NAMALWA (cell line): Measurements from ENCODE around the gene CSRNP3.

Source experiments
- DNase-seq: peaks from one replicate; pipeline ENCODE4 v3.0.0-alpha.2; 2015; ENCODE audit warnings: low spot score

CSRNP3 gene

DNA sequence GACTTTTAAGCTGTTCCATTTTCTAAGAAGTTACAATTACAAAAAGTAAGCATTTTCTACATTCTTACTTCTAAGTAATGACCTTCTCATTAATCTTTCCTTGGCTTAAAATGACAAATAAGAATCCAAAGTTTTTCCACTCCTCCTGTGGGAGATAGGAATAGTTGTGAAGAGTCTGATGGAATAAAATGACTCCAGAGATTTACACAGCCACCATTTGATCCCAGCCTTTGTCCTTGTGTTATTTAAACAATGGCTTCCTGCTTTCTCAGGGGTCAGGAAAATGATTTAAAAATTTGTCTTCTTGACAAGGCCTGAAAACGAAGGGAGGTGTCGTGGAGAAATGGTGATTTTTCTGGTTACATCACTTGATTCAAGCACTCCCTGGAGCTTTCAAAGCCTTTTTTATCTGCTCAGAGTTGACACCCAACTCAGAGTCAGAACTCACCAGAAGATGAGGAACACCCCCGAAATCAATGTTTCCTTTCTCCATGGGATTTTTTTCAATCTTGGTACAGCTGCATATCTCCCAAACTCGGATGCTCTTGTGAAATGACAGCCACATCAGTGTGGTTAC lies 218.0 kb downstream of the CSRNP3 start:
- no peak for DNase-seq

DNA sequence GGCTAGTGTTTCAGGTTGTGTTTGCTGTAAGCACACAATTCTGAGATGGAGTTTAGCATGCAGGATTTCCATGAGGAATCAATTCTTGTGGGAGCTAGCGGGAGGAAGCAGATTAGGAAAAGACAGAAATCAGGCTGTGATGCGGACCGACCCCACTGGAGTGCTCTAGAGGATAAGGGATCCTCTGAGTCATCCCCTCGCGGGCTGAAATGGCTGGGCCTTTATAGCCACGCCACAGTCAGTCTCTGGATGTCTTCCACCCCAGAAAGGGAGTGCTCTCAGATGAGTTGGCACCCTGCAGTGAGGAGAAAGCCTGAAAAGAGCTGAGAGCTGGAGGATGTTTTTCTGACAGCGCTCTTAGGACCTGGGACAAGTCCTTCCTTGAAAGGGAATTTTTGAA lies 222.1 kb downstream of the CSRNP3 start:
- no peak for DNase-seq

DNA sequence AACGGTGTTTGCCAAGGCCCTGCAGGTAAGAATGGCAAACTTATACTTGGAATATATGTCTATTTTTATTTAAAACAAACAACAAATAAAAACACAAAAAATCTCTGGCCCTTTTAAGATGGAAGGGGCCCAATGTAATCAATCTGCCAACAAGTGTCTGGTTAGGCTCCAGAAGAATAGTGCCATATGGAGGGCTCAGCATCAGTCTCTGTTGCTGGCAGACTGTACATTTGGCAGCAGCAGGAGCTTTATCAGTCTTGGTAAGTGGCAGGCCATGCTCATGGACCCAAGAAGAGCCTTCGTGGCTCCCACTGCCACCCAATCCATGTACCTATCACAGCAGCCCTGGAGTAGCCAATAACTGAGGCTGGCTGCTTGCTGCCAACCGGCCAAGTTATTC lies 223.4 kb downstream of the CSRNP3 start:
- no peak for DNase-seq

DNA sequence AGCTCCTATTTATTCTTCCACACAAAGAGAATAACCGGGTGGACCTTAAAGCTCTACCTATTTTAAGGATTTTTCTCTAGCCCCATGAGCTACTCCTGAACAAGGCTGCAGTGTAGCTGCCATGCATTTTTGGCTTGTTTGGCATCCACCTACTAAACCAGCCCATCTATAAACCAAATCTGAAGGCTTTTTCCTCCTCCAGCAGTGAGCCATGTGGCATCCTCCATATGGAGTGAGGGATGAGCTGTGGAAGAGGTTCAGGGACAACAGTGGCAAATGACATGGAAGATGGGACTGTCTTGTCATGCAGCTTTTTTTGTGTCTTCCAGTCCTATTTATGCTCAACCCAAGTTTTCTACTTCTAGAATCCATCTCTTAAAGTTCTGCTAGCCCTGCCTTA lies 224.3 kb downstream of the CSRNP3 start:
- DNase-seq, result no peak

DNA sequence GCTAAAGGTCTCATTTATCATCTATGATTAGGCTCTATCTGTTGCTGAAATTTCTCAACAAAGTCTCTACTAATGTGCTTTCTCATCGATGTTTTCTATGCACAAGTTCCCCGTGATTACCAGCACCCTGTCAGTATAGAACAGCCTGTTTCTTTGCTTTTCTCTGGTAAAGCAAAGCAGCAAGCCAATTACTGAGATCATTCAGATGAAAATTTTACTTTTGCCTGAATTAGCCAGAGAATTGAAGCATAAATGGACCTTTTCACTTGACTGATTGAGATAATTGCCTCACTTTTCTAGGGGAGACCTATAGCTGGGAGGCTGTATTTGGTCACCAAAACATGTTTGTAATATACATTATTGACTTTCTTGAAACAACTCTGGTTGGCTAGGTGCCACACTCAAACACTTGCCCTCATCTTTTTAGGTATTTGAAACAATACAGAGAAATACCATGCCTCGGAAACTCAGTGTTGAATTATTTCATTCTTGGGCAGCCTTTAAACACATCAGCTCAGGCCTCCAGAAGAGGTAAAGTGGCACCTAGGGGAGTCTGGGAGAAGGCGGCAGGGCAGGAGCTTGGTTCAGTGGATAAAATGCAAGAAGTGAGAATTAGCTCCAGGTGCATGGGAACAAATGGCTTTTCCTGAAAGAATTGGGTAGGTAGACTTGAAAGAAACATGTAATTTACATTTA lies 228.4 kb downstream of the CSRNP3 start:
- no peak for DNase-seq

DNA sequence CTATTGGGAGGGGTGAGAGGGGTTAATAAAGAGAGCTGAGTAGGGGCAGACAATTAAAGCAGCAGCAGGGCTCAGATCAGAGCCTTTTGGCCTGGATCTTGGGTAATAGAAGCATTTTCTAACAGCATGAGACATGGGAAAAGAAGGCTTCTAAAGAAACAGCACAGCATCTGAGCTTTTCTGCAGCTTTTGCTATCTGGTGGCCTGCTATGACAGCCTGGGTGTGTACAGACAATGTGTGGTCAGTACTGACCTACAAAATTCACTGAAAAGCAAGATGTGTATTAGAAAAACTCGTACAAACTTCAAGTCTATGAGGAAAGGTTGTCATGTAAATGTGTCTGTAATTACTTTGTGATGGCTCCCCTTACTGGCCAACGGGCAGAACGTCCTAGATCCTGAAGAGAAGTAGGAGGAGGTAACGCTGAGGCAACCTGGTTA lies 229.0 kb downstream of the CSRNP3 start:
- DNase-seq, result peak; percentile 73

DNA sequence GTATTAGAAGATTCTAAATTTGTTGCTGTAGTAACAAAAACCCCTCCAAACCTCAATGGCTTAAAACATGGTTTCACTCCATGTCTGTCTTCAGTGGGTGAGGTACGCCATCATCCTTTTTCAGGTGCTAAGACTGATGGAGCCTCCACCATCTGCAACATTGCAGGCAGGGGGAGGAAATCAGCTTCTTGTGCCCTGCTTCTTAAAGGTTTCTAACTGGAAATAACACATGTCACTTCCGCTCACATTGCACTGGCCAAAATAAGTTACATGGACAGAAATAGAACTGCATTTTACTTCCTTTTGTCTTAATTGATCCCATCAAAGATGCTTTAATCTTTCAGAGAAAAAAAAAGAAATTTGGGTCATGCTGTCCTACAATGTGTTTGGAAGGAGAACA lies 230.4 kb downstream of the CSRNP3 start:
- DNase-seq, result peak; percentile 4

DNA sequence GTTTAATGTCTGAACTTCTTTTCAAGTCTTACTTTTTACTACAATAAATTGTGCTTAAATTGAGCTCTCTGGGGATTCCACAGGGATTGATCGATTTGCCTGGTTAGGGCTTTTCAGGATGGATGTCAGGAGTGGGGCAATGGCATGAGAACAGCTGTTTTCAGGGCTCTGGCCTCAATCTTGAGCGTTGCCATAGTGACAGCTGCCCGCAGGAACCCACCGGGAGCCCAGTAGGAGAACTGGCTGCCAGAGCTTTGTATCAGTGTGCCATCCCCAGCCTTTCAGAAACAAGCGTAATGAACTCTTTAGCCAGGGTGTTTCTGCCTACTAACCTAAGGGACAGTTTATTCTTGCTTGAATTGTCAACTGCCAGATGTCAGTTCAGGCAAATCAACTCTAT lies 231.0 kb downstream of the CSRNP3 start:
- no peak for DNase-seq

DNA sequence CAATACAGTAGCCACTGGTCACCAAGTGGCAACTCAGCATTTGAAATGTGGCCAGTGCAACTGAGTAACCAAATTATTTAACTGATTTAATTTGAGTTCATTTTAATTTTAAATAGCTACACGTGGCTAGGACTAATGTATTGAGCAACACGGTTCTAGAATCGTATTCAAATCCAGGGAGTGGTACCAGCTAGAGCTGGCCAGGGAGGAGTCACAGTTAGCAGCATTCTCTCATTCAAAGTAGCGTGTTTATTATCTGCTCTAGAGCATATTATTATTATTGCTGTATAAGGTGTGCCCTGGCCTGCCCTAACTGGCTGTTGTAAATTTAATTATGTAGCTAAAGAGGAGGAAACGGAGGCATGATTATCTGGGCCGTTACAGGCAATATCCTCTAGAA lies 231.6 kb downstream of the CSRNP3 start:
- DNase-seq, result no peak

DNA sequence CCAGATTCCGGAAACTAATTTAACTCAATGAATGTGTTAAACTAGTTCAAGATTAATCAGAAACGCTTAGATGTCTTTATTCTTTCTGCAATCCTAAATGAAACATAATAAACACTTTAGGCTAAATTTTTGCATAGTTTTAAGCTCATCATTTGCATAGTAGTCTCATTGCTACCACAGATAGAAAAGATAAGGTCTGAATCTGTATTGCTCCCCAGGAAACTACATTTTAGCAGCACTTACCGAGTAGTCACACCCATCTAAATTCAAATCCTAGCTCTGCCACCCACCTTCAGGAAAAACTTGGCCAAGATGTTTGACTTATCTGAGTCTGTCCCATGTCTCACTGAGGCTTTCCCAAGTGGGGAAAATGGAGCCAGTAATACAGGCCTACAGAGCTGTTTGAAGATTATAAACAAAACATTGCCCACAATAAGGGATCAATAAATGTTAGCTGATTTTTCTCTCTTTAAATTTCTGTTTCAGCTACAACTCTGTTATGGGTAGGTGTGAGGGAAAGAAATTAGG lies 237.5 kb downstream of the CSRNP3 start:
- DNase-seq, result no peak

DNA sequence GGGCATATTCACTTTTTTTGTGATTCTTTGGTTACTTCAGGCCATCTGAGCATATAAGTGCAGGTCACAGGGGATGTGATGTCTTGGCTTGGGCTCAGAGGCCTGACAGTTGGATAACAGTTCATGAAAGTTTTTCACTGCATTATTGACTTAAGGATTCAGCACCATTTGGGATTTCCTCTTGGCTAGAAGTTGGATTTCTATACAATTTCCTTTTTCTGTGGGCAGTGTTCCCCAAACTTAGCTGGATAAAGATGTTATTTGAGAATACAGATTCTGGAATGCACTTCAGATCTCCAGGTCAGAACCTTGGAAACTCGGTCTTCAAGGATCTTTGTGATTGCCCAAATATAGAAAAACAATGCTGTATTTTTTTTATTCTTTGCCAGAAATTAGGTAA lies 246.6 kb downstream of the CSRNP3 start:
- no peak for DNase-seq

DNA sequence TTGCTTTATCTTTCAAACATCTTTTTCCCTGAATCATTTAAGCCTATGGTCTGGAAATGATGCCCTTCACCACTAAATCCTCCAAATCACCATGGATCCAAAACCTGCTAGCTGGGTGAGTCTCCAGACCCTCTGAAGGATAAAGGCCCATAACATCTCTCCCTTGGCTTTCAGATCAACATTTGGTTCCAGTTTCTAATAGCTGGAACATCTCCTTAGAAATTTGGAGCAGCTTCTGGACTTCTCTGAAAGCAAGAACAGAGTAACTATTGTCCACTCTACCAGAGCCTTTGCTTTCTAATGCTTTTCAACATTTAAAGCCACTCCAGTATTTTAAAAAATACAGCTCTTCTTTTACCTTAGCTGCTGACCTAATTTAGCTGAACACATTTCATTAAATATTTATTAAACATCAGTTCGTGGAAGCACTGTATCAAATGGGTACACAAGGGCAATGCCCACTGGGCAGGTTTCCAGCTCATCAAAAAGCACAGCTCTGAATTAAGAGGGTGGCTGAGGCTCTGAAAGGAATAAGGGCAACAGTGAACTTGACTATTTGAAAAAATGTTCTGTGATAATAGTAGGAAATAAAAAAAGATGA lies 249.2 kb downstream of the CSRNP3 start:
- no peak for DNase-seq

DNA sequence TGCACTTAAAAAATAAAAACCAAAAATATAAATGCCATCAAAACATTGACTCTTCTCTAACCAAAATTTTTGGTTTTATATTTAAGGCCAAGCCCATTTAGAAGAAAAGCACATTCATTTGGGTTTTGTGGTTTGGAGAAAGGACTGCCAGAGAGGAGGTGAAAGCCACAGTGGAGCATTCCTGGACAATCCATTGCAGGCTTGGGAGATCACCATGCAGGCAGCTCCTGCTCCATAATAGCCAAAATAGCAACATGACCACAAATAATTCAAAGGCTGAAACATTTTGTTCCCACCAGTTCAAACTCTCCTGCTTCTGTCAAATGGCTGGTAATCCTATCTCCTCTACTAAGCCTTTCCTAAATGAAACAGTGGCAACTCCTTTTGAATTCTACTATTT lies 251.0 kb downstream of the CSRNP3 start:
- no peak for DNase-seq

DNA sequence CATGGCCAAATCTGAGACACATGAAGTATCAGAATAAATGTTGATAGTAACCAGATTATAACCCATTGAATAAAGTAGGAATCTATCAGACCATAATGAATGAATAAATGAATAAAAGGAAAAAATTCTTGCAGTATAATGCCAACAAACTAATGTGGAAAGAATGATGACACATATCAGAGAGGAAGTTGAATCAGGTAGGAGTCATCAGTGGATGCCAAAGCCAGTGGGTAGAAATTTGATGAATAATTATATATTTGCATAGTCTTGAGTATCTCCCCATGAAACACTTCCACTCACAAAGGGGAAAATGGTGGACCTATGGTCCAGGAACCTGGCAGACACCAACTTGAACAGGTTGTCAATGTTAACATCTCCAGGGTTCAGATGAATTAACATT lies 255.9 kb downstream of the CSRNP3 start:
- DNase-seq, result no peak
